Astrocyte (in vitro differentiated cells and primary cell): Measurements from ENCODE around the gene HPSE2.

Experiments used
- CTCF ChIP-seq: IDR thresholded peaks from 2 replicates; pipeline ENCODE4 v1.5.1; 2011; ENCODE audit warnings: low read depth, mild to moderate bottlenecking, inconsistent platforms, low read length, moderate library complexity; ENCODE audit not compliant: insufficient read depth
- EZH2 ChIP-seq: IDR thresholded peaks from 2 replicates; pipeline ENCODE4 v1.6.1; 2012; ENCODE audit warnings: mild to moderate bottlenecking, low read length, inconsistent platforms; ENCODE audit not compliant: insufficient read depth

GRCh38 chr10:98644466-98644865 is 591.2 kb downstream of the HPSE2 start:
- TF ChIP-seq CTCF: no peak
- no peak for TF ChIP-seq EZH2
